ENCODE data around the gene PDE5A. TPM values are rescaled to one million over a fixed set of nuclear protein-coding genes. Genes with fewer than 3 reads are reported as not detected.
"Not testable (repeated sequence)": the region's sequence is repeated elsewhere in the genome, so short reads cannot be mapped to it uniquely, and the experiment has no call there.

Gene PDE5A
- total and polyA plus RNA-seq, 3 experiments from 2014 or later = 0.20 to 1.3 (median 0.44) TPM

DNA sequence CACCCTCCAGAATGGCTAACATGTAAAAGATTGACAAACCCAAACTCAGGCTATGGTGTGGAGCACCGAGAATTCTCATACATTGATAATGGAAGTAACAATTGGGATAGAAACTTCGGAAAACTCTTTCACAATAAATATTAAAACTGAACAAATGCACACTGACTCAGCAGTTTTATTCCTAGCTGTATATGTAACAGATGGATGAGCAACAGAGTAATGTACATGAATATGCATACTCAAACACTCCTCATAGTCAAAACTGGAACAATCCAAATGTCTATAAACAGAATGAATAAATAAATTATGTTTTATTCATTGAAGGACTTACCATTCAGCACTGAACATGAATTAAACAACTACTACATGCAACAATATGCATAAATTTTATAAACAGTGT is 37.1 kb upstream of the PDE5A start:
- Histone ChIP-seq H3K4me3 (ENCODE audit: low read length) (no peak overlapping the region), H3K27me3 (ENCODE audit: insufficient read depth, low read length, poor library complexity, severe bottlenecking) (no peaks in the 10 kb centered on the region), H3K9me3 (ENCODE audit: low read length) (no peaks in the 10 kb centered on the region), H3K27ac (ENCODE audit: low read depth, low read length) (no peak overlapping the region), H3K36me3 (ENCODE audit: insufficient read depth, low read length) (no peaks in the 10 kb centered on the region), H3K4me1 (ENCODE audit: insufficient read depth, low read length) (no peaks in the 10 kb centered on the region)
- Mint-ChIP-seq H3K36me3 (no peaks in the 10 kb centered on the region), H3K9me3 (no peaks in the 10 kb centered on the region), H3K4me3 (no peak overlapping the region), H3K4me1 (no peaks in the 10 kb centered on the region), H3K27me3 (peaks cover 0 to 38% of the 10 kb centered on the region in 2 donors), H3K27ac (no peak overlapping the region)
- POLR2A ChIA-PET = no interaction called here
- DNase-seq = no peak
- CTCF ChIA-PET = no interaction called here

DNA sequence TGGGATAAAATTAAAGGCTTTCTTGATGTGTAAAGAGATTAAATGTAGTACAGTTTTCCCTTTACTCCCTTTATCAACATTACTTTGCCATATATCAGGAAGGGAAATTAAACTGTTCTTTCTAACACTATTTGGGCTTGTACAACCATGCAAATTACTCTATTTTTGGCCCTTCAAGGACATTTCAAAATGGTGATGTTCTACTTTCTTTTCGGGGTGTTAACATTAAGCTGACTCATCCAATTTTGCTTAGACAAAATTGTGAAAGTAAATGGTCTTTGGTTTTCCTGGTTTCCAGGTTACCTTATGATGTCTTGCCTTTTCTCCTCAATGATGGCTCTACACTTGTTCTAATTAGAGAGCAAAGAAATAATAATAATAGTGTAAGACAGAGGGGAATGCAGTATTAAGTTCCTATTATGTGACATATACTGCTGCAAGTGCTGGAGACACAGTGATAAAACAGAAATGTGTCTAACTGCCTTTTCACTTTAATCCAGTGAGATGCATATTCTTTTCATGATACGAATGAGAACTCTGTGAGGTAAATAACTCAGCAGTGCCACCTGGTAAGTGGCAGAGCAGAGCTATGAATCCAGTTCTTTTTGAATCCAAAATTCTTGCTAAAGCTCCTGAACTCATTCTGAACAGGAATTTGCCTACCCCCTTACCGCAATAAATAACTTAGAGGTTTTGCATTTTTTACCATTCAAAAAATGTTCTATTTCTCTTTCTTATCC is 35.7 kb upstream of the PDE5A start:
- Mint-ChIP-seq H3K4me1 (no peaks in the 10 kb centered on the region), H3K4me3 (no peak overlapping the region), H3K9me3 (no peaks in the 10 kb centered on the region), H3K36me3 (no peaks in the 10 kb centered on the region), H3K27me3 (peaks cover 0 to 42% of the 10 kb centered on the region in 2 donors), H3K27ac (no peak overlapping the region)
- Histone ChIP-seq H3K27me3 (ENCODE audit: insufficient read depth, low read length, poor library complexity, severe bottlenecking) (no peaks in the 10 kb centered on the region), H3K36me3 (ENCODE audit: insufficient read depth, low read length) (no peaks in the 10 kb centered on the region), H3K9me3 (ENCODE audit: low read length) (no peaks in the 10 kb centered on the region), H3K4me3 (ENCODE audit: low read length) (no peak overlapping the region), H3K27ac (ENCODE audit: low read depth, low read length) (no peak overlapping the region), H3K4me1 (ENCODE audit: insufficient read depth, low read length) (no peaks in the 10 kb centered on the region)
- DNase-seq = no peak
- ChIA-PET POLR2A (no interaction called here), CTCF (no interaction called here)

DNA sequence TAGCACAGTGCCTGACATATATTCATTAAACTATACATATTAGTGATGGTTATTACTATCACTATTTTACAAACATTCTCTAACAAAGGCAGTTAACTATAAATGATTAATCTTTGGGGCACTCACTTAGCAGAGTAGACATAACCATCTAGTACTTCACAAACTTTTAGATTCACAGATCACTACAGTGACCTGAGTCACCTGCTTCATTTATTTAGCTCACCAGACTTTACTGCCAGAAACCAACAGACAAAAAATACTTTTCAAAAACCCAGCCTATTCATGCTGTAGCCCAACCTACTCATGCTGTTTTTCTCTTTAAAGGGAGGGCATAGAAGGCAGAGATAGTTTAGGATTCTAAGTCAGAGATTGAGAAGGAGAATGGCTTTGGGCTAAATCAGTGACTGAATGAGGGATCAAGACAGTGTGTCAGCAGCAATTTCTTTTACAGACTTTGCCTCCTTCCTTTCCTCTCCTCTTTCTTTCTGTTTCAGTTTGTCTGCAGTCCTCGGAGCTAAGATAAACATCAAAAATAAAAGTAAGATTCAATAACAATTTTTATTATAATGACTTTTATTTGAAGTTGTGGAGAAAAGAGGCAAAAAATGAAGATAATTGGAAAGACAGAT is 34.7 kb upstream of the PDE5A start:
- Histone ChIP-seq H3K36me3 (ENCODE audit: insufficient read depth, low read length) (no peaks in the 10 kb centered on the region), H3K4me3 (ENCODE audit: low read length) (no peak overlapping the region), H3K9me3 (ENCODE audit: low read length) (no peaks in the 10 kb centered on the region), H3K27ac (ENCODE audit: low read depth, low read length) (no peak overlapping the region), H3K4me1 (ENCODE audit: insufficient read depth, low read length) (no peaks in the 10 kb centered on the region), H3K27me3 (ENCODE audit: insufficient read depth, low read length, poor library complexity, severe bottlenecking) (no peaks in the 10 kb centered on the region)
- POLR2A ChIA-PET = no interaction called here
- peaks cover under 1 to 44% of the 10 kb centered on the region in 2 donors for H3K27me3 Mint-ChIP-seq
- no peaks in the 10 kb centered on the region for H3K4me1 Mint-ChIP-seq
- H3K9me3 Mint-ChIP-seq = no peaks in the 10 kb centered on the region
- CTCF ChIA-PET = no interaction called here
- no peak overlapping the region for H3K4me3 Mint-ChIP-seq
- peak overlapping the region in 1 of 8 donors; percentile 35 for H3K27ac Mint-ChIP-seq
- DNase-seq = no peak
- H3K36me3 Mint-ChIP-seq = no peaks in the 10 kb centered on the region

DNA sequence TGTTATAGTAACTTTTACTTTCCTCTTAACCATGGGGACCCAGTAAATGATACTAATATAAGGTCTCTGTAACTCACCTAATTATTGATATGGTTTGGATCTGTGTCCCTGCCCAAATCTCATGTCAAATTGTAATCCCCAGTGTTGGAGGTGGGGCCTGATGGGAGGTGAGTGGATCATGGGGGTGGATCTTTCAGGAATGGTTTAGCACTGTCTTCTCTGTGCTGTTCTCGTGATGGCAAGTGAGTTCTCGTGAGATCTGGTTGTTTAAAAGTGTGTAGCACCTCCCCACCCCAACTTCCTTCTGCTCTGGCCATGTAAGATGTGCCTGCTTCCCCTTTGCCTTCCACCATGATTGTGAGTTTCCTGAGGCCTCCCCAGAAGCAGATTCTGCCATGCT is 34.0 kb upstream of the PDE5A start:
- H3K9me3 Mint-ChIP-seq; H3K4me1 ChIP-seq (ENCODE audit: insufficient read depth, low read length); H3K27me3 ChIP-seq (ENCODE audit: insufficient read depth, low read length, poor library complexity, severe bottlenecking); H3K4me3 ChIP-seq (ENCODE audit: low read length); H3K27ac ChIP-seq (ENCODE audit: low read depth, low read length); CTCF ChIA-PET; H3K4me1 Mint-ChIP-seq; H3K4me3 Mint-ChIP-seq; H3K9me3 ChIP-seq (ENCODE audit: low read length); H3K36me3 ChIP-seq (ENCODE audit: insufficient read depth, low read length); POLR2A ChIA-PET; H3K36me3 Mint-ChIP-seq; DNase-seq: not testable (repeated sequence)
- Mint-ChIP-seq H3K27me3 (peaks cover 2 to 44% of the 10 kb centered on the region in 2 donors), H3K27ac (peak overlapping the region in 1 of 8 donors; percentile 26)

DNA sequence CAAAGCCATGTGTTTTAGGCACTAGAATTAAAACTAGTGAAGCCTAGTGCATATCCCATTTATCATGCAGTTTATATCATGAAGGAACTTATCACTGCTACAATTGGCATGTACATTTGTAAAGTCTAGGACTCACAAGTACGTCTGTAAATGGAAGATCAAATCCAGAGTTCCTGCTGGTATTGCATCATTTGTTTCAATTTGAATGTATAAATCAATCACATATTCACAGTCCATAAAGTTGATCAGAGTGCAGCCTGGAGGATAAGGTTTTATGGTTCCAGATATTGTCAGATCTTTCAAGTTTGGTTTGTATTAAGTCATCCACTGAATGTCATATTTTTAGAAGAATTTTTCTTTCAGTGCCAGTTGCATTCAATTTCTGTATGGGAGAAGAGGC is 32.6 kb upstream of the PDE5A start:
- POLR2A ChIA-PET = no interaction called here

DNA sequence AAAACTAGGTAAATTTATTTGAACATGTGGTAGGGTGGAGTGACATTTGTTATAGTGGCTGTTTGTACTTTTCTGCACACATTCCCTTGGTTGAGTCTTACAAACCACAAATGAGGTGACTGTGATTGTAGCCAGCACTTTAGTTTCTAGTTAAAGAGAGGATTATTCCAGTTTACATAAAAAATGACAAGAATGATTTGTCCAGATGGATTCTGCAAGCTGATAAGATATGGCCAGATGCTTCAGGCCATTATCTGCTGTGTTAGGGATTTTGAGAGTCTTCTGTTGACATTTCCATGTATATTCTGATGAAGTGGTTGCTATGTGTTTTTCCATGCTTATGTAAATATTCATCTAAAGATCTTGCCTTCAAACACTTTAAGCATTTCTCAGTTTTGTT is 31.0 kb upstream of the PDE5A start:
- Mint-ChIP-seq H3K27me3 (peaks cover 2 to 32% of the 10 kb centered on the region in 2 donors), H3K4me3 (no peak overlapping the region), H3K36me3 (no peaks in the 10 kb centered on the region), H3K4me1 (no peaks in the 10 kb centered on the region), H3K27ac (no peak overlapping the region), H3K9me3 (no peaks in the 10 kb centered on the region)
- H3K4me3 ChIP-seq (ENCODE audit: low read length) = no peak overlapping the region
- ChIA-PET CTCF (interaction anchor here (1.0 kb wide), 1 partner anchor 31 kb away, joined by 3 read pairs; the partner anchor contains the start of gene PDE5A), POLR2A (no interaction called here)
- no peak overlapping the region for H3K27ac ChIP-seq (ENCODE audit: low read depth, low read length)
- H3K36me3 ChIP-seq (ENCODE audit: insufficient read depth, low read length) = no peaks in the 10 kb centered on the region
- H3K4me1 ChIP-seq (ENCODE audit: insufficient read depth, low read length) = no peaks in the 10 kb centered on the region
- DNase-seq = no peak
- H3K27me3 ChIP-seq (ENCODE audit: insufficient read depth, low read length, poor library complexity, severe bottlenecking) = no peaks in the 10 kb centered on the region
- H3K9me3 ChIP-seq (ENCODE audit: low read length) = no peaks in the 10 kb centered on the region

More for the DNA sequence above, 32.6 kb upstream of the PDE5A start:
- Mint-ChIP-seq H3K36me3 (no peaks in the 10 kb centered on the region), H3K4me3 (no peak overlapping the region), H3K27me3 (peaks cover 2 to 44% of the 10 kb centered on the region in 2 donors), H3K9me3 (no peaks in the 10 kb centered on the region), H3K27ac (no peak overlapping the region), H3K4me1 (no peaks in the 10 kb centered on the region)
- no peaks in the 10 kb centered on the region for H3K36me3 ChIP-seq (ENCODE audit: insufficient read depth, low read length)
- no peaks in the 10 kb centered on the region for H3K9me3 ChIP-seq (ENCODE audit: low read length)
- CTCF ChIA-PET = no interaction called here
- no peak for DNase-seq
- no peak overlapping the region for H3K4me3 ChIP-seq (ENCODE audit: low read length)
- no peaks in the 10 kb centered on the region for H3K4me1 ChIP-seq (ENCODE audit: insufficient read depth, low read length)
- no peak overlapping the region for H3K27ac ChIP-seq (ENCODE audit: low read depth, low read length)
- H3K27me3 ChIP-seq (ENCODE audit: insufficient read depth, low read length, poor library complexity, severe bottlenecking) = no peaks in the 10 kb centered on the region

DNA sequence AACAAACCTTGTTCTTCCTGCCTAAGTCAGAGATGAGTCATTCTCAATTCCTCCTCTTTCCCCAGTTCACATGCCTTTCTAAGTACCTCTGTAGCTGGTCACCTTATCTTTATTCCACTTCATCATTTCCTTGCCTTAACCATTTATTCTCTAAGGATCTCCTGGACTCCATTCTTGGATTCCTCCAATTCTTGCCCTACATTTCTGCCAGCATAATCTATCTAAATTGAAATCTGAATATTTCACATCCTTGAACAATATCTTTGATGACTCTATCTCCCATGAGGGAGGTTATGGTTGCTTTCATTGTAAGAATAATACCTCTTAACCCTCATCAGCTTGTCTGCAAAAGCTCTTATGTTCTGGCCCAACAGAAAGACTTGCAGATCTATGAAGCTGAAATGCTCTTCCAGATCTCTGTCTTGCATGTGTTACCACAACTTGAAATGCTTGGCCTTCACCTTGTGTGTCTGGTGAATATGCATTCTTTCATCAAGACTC is 28.6 kb upstream of the PDE5A start:
- H3K27ac ChIP-seq (ENCODE audit: low read depth, low read length) = no peak overlapping the region
- Mint-ChIP-seq H3K27me3 (peaks cover 2 to 17% of the 10 kb centered on the region in 2 donors), H3K4me3 (no peak overlapping the region), H3K36me3 (no peaks in the 10 kb centered on the region), H3K9me3 (no peaks in the 10 kb centered on the region), H3K4me1 (no peaks in the 10 kb centered on the region), H3K27ac (no peak overlapping the region)
- ChIA-PET POLR2A (no interaction called here), CTCF (no interaction called here)
- no peaks in the 10 kb centered on the region for H3K4me1 ChIP-seq (ENCODE audit: insufficient read depth, low read length)
- no peak for DNase-seq
- no peaks in the 10 kb centered on the region for H3K27me3 ChIP-seq (ENCODE audit: insufficient read depth, low read length, poor library complexity, severe bottlenecking)
- no peak overlapping the region for H3K4me3 ChIP-seq (ENCODE audit: low read length)
- no peaks in the 10 kb centered on the region for H3K9me3 ChIP-seq (ENCODE audit: low read length)
- H3K36me3 ChIP-seq (ENCODE audit: insufficient read depth, low read length) = no peaks in the 10 kb centered on the region

DNA sequence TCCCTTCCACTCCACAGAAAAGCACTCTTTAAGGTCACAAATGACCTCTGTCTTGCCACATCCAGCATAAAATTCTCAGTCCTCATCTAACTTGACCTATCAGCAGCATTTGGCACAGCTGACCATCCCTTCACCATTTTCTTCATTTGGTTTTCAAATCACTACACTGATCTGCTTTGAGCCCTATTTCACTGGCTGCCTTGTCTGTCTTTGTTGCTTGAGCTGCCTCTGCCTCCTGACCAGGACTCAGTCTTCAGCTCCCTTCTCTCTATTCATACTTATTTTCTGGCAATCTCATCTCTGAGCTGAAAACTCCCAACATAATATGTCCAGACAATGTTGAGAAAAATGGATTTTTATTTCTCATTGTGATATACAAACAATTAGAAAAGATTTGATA is 27.7 kb upstream of the PDE5A start:
- H3K4me1 Mint-ChIP-seq = no peaks in the 10 kb centered on the region

More for the DNA sequence above, 27.7 kb upstream of the PDE5A start:
- no peak overlapping the region for H3K4me3 Mint-ChIP-seq
- Histone ChIP-seq H3K27ac (ENCODE audit: low read depth, low read length) (no peak overlapping the region), H3K4me3 (ENCODE audit: low read length) (no peak overlapping the region), H3K36me3 (ENCODE audit: insufficient read depth, low read length) (no peaks in the 10 kb centered on the region), H3K4me1 (ENCODE audit: insufficient read depth, low read length) (no peaks in the 10 kb centered on the region), H3K27me3 (ENCODE audit: insufficient read depth, low read length, poor library complexity, severe bottlenecking) (no peaks in the 10 kb centered on the region), H3K9me3 (ENCODE audit: low read length) (no peaks in the 10 kb centered on the region)
- H3K27me3 Mint-ChIP-seq = peaks cover 2 to 12% of the 10 kb centered on the region in 2 donors
- H3K36me3 Mint-ChIP-seq = no peaks in the 10 kb centered on the region
- no peak overlapping the region for H3K27ac Mint-ChIP-seq
- ChIA-PET POLR2A (no interaction called here), CTCF (no interaction called here)
- no peaks in the 10 kb centered on the region for H3K9me3 Mint-ChIP-seq
- no peak for DNase-seq

Data from CD8-positive, alpha-beta memory T cell (primary cell).